HG03175 (cell line): ENCODE results near the gene SLC25A38.
A peak's percentile ranks its signal among the peaks of the same experiment; 100 is the strongest.
"Not testable (repeated sequence)": the region's sequence is repeated elsewhere in the genome, so short reads cannot be mapped to it uniquely, and the experiment has no call there.

ENCODE experiments used
- ATAC-seq: cut with Tn5 transposase; IDR thresholded peaks from one replicate; pipeline ENCODE4 v1.9.1; 2021; ENCODE audit warnings: mild to moderate bottlenecking, moderate library complexity; ENCODE audit not compliant: unreplicated experiment

SLC25A38 gene, protein sequence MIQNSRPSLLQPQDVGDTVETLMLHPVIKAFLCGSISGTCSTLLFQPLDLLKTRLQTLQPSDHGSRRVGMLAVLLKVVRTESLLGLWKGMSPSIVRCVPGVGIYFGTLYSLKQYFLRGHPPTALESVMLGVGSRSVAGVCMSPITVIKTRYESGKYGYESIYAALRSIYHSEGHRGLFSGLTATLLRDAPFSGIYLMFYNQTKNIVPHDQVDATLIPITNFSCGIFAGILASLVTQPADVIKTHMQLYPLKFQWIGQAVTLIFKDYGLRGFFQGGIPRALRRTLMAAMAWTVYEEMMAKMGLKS

GRCh38 chr3:39383045-39383880, at the start of gene SLC25A38:
SLC25A38 (plus strand) TSS chr3:39383370; CDS start chr3:39383725, 355 bp downstream.
- ATAC-seq, result peak; percentile 77

DNA sequence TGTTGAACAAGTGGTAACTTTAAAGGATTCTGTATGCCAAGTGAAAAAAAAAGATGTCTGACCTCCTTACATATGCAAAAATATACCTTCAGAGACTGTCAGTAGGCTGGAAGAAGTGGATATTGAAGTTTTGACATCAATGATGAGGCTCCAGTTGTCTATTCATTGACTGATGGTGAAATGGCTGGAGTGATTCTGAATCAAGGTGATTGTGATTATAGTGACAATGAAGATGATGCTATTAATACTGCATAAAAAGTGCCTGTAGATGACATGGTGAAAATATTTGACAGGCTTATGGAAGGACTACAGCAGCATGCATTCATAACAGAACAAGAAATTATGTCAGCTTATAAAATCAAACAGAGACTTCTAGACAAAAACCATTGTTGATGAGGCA, 49.6 kb upstream of the SLC25A38 start:
- no peak for ATAC-seq

DNA sequence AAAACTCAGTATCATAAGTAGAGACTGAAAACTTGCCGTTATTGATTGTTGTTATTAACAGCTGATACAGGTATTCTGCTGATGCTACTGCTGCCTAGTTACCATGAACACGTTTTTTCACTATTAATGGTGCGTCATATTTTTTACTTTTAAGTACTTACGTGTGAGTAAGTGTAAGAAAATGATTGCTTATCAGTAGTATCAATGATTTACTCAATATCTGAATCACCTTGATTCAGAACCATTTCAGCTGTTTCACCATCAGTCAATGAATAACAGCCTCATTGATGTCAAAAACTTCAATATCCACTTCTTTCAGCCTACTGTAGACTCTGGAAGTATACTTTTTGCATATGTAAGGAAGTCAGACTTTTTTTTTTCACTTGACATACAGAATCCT, 49.0 kb upstream of the SLC25A38 start:
- ATAC-seq, result no peak

- ATAC-seq, result no peak
Observed at GRCh38 chr3:39338201-39338600, 45.0 kb upstream of the SLC25A38 start.

DNA sequence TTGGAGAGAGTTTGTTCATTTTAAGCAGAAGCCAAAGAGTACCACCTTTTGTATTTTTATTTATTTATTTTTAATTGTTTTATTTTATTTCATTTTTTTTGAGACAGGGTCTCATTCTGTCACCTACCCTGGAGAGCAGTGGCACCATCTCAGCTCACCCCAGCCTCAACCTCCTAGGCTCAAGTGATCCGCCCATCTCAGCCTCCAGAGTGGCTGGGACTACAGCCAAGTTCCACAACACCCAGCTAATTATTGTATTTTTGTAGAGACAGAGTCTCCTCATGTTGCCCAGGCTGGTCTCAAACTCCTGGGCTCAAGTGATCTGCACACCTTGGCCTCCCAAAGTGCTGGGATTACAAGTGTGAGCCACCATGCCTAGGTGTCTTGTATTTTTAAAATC, 44.1 kb upstream of the SLC25A38 start:
- ATAC-seq, result no peak

DNA sequence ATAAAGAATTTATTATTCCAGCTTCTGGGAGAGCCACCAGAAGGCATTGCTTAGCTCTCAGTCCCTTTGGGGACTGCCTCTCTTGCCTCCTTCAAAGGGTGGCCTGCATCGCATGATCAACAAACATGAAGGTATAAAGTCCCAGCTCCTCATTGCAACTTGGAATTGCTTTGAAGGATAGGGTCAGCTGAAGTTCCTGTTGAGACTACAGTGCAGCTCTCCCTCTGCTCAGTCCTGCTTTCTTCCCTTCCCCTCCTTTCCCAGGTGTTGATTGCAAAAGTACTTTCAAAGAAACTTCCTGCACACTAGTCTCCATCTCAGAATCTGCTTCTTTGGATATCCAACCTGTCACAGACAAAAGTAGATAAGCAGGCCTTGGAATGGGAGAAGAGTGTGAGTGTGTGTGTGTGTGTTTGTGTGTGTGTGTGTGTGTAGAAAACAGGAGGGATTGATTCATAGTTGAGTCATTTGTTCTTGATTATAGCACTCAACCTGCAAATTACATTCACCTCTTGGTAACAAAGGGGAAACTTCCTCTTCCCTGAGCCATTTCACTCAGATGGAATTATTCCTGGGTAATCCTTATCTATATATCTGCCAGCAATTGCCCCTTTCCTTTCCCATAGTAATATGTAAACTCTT, 40.0 kb upstream of the SLC25A38 start:
- no peak for ATAC-seq

DNA sequence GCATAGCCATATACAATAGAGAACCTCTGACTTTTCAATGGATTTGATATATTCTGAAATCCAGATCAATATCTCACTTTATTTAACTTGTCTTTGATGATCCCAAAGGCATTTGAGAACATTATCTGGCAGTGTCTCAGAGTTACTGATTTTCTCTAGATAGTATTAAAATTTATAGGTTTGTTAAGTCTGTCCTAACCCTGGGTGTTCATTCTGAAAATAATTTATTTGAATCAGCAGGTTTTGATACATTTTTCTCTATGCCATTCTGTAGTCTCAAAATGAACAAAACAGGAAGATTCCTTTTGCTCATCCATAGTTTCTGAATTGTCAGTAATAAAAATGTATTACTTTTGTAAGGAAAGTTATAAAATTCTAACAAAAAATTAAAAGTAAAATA, 39.4 kb upstream of the SLC25A38 start:
- ATAC-seq, result no peak

GRCh38 chr3:39344746-39345344, 38.3 kb upstream of the SLC25A38 start:
- no peak for ATAC-seq

GRCh38 chr3:39346785-39347585, 36.2 kb upstream of the SLC25A38 start:
- peak; percentile 78 for ATAC-seq

- no peak for ATAC-seq
Observed at GRCh38 chr3:39347586-39347876, 35.6 kb upstream of the SLC25A38 start.

- no peak for ATAC-seq
Observed at GRCh38 chr3:39349080-39349479, 34.1 kb upstream of the SLC25A38 start.

GRCh38 chr3:39350714-39351113, 32.5 kb upstream of the SLC25A38 start:
- no peak for ATAC-seq

- ATAC-seq, result not testable (repeated sequence)
Observed at GRCh38 chr3:39351134-39351533, 32.0 kb upstream of the SLC25A38 start.

GRCh38 chr3:39353168-39353927, 29.8 kb upstream of the SLC25A38 start:
- not testable (repeated sequence) for ATAC-seq

DNA sequence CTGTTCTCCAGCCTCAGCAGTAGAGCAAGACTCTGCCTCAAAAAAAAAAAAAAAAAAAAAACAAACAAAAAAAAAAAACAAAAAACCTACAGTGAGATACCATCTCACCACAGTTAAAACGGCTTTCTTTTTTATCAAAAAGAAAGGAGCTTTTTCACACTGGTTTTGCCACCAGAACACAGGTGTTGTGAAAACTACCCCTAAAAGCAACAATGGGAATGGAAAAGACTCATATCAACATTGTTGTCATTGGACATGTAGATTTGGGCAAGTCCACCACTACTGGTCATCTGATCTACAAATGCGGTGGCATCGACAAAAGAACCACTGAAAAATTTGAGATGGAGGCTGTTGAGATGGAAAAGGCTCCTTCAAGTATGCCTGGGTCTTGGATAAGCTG, 24.8 kb upstream of the SLC25A38 start:
- no peak for ATAC-seq

GRCh38 chr3:39361252-39361927, 21.8 kb upstream of the SLC25A38 start:
- no peak for ATAC-seq

DNA sequence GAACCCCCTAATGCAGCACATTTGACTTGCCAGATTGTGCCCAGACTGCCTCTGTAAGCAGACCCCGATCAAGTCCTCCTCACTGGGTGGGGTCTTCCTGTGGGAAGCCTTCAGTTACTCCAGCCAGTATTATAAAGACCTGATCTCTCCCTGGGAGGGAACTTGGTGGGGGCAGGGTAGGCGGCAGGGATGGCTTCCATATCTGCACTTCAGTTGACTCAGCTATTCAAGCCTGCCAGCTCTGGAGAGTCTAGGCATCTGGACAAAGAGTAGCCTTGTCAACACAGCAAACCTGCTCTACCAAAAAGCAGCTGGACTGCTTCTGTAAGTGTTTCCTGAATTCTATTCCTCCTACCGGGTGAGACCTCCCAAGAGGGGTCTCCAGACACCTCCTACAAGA, 21.0 kb upstream of the SLC25A38 start:
- no peak for ATAC-seq

GRCh38 chr3:39362812-39363211, 20.4 kb upstream of the SLC25A38 start:
- ATAC-seq, result no peak

DNA sequence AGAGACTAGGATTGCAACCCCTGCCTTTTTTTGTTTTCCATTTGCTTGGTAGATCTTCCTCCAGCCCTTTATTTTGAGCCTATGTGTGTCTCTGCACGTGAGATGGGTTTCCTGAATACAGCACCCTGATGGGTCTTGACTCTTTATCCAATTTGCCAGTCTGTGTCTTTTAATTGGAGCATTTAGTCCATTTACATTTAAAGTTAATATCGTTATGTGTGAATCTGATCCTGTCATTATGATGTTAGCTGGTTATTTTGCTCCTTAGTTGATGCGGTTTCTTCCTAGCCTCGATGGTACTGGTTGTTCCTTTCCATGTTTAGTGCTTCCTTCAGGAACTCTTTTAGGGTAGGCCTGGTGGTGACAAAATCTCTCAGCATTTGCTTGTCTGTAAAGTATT, 12.7 kb upstream of the SLC25A38 start:
- not testable (repeated sequence) for ATAC-seq
